HG03558 (cell line): ENCODE measurements around the gene ANKRD33B.

ENCODE experiments used
- ATAC-seq: cut with Tn5 transposase; IDR thresholded peaks from one replicate; pipeline ENCODE4 v1.9.1; 2021; ENCODE audit warnings: moderate number of reproducible peaks; ENCODE audit not compliant: unreplicated experiment; ENCODE audit errors: extremely low read depth

Gene ANKRD33B

DNA sequence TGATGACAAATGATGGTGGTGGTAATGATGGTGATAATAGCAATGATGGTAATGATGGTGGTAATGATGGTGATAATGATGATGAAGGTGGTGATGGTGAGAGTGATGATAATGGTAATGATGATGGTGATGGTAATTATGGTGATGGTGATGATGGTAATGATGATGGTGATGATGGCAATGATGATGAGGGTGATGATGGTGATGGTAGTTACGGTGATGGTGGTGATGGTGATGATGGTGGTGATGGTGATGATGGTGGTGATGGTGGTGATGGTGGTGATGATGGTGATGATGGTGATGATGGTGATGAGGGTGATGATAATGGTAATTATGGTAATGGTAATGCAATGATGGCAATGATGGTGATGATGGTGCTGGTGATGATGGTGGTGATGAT lies 106.1 kb downstream of the ANKRD33B start:
- no peak for ATAC-seq

DNA sequence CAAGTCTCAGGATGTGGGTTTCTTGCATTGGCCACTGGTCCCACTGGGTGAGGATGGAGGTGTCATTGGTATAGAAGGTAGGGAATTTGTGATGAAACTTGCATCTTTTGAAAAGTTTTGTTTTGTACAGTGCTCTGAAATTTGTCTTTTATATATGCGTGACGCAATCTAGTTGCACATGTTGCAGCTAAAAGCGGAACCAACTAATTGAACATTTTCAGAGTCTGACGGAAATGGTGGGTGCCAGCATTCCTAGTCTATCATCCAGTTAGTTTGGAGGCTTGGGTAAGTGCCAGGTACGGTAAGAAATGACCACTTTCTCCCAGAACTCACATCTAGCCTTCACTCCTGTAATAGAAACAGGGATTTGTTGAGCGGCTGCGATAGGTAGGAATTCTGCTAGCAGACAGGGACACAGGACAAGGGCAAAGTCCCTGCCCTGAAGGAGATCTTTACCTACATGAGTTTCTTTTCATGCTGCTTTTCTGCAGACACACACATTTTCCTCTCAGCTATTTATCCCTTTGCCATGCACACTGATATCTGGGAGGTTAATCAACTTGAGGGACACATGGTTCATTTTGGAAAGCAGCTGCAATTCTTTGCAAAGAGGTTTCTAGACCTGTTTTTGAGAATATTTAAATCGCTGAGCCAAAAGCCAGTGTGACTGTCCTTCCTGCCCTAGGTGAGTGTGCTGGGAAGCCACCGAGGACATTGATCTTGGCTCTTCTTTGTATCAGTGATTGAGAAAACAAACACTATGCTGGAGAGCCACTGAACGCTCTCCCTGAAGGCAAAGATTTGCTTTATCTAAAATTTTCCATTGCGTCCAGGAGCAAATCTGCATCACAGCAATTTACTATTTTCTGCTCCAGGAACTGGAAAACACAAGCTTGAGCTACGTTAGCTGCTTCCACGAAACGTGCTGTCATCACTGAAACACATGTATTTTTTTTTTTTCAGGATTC lies 107.5 kb downstream of the ANKRD33B start:
- no peak for ATAC-seq

DNA sequence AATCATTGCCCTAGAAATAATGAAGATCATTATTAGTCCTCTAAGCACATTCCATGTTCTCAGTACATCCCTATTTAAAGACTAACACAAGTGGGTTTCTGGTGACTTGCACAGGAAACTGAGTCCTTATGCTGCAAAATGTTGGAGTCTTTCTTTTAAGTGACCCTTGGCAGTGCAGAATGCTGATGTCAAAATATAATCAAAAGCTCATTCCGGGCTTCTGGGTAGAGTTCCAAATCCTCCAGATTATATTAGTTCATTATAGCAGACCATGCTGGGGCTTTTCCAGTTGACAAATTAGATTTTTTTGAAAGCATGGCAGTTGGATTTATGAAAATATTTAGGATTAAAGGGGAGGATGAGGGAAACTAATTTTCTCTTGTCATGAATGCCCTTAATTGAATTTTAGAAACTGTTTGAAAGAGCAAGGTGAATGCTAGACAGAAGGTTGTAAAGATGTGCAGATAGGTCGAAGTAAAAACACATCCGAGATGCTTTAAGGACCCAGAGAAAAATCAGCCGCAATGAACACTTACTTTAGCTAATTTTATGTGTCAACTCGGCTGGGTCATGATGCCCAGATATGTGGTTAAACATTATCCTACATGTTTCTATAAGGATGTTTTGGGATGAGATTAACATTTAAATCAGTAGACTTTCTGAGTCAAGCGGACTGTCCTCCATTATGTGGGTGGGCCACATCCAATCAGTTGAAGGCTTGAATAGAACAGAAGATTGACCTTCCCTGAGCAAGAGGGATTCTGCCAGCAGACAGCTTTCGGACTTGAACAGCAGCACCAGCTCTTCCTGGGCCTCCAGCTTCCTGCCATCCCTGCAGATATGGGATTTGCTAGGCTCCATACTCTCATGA lies 108.5 kb downstream of the ANKRD33B start:
- no peak for ATAC-seq

DNA sequence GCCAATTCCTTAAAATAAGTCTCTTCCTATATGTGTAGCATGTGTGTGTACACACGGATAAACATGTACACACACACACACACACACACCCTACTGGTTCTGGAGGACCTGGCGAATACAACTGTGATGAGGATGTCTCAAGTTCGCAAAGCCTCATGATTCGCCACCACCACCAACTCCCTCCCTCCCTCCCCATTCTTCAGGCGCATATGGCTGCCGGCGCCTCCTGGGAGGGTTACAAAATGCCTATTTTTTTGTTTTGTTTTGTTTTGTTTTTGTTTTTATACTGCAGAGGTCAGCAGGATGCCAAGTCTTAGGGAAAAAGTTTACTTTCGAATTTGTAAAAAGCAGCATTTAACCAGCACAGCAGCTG lies 109.1 kb downstream of the ANKRD33B start:
- ATAC-seq: no peak

DNA sequence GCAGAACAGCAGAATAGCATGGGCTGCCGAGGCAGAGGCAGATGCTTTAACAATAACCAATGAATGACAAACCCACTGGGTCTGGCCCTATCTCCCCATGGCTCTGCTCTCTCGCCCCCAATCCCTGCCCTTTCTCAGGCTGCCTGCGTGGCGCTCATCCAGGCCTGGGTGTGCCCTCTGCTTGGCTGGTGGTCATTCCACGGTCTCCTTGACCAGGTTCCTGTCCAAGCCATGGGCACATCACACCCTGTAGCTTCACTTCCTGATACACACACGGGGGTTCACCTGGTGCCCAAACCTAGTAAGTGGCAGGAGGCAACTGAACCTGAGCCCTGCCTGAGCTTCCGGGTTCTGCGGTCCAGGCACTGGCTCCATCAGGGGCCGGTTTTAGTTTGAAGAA lies 109.5 kb downstream of the ANKRD33B start:
- ATAC-seq: no peak

DNA sequence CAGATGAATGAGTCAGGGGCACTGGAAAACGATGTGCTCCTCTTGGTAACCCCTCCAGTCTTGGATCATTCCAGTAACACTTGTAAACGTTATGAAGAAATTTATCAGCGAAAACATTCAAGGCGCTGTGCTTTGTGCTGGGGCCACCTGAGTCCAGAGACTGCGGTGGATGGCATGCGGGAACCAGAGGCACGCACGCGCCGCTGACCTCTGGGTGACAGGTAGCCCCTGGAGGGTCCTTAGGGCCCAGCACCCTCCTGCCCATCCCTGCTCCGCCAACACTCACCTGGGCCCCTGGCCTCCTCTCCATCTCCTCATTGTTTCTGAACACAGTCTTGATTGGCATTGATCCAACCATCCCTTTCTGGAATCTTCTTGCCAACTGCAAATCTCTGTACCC lies 110.2 kb downstream of the ANKRD33B start:
- no peak for ATAC-seq

DNA sequence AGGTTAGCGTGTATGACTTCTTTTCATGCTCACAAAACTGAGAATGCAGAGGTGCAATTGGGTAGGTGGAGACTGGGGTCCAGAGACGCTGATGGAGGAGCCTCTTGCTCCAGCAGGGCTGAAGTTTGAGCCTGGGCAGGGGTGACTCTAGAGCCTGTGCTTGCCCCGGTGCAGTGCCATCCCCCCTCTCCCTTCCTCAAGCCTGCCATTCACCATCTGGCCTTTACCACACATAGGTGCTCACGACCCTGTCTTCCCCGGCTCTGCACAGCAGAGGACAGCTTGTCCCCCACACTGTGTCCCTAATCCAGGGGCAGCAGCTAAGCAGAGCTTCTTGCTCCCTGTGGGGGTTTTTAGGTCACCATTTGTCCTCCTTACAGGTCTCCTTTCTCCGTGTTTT lies 110.7 kb downstream of the ANKRD33B start:
- no peak for ATAC-seq

DNA sequence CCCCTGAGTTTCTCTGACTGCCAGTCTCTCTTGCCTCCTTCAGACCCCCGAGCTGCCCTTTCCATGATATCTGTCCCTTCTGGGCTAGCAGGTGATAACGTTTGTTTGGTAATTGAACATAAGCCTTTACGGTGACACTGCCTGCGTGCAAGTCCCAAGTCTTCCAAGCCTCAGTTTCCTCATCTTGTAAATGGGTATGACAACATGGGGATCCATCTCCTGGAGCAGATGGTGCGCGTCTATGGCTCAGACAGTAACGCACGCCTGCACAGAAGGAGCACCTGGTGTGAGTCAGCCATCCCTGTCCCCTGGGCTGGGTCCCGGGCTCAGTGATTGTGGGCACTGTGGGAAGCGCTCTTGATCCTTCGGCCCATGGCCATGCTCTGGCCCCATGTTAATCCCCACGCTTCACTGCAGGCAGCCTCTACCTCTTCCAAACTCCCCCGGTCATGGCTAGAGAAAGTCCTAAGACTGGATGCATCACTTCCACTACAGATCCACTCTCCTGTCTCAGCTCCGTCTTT lies 111.4 kb downstream of the ANKRD33B start:
- ATAC-seq: no peak

DNA sequence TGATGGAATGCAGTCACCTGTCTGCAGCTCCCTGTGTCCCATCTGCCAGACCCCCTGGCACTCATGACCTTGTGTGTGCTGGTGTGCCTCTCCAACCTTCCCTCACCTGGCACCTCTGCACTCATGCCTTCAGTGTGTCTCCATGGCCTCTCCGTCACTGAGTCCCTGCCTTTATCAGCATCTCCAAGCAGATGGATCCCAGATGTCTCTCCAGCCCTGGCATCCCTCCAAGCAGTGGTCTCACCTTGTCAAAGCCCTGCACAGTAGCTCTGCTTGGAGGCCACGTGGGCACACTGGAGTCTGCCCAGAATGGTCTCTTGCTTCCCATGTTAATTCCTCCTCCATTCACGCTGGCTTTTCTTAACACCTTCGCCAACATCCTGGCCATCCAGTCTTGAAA lies 112.4 kb downstream of the ANKRD33B start:
- no peak for ATAC-seq

DNA sequence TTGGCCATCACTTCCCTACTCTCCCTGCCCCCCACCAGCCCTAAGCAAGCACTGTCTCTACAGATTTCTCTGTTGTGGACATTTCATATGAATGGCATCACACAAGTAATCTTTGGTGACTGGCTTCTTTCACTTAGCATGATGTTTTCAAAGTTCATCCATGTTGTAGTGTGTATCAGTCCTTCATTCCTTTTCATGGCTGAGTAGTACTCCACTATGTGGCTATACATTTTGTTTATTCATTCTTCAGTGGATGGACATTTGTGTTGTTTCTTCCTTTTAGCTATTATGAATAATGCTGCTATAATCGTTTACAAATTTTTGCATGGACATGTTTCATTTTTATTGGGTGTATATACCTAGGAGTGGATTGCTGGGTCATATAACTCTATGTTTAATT lies 113.1 kb downstream of the ANKRD33B start:
- ATAC-seq: no peak

DNA sequence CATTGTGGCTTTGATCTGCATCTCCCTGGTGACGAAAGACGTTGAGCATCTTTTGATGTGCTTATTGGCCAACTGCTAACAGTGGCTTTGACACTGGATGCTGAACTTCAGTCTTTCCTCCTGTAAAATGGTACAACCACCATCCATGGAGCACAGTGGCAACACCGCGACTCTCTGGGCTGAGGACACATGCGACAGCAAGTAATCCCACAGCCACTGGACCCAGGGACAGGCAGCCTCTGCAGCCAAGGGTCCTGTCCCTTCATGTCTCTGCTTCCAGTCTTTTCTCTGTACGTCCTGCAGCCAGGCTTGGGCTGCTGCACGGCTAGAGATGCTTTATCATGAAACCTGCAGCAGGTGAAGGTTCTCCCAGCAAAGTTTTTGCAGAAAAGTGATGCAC lies 113.7 kb downstream of the ANKRD33B start:
- ATAC-seq: no peak

DNA sequence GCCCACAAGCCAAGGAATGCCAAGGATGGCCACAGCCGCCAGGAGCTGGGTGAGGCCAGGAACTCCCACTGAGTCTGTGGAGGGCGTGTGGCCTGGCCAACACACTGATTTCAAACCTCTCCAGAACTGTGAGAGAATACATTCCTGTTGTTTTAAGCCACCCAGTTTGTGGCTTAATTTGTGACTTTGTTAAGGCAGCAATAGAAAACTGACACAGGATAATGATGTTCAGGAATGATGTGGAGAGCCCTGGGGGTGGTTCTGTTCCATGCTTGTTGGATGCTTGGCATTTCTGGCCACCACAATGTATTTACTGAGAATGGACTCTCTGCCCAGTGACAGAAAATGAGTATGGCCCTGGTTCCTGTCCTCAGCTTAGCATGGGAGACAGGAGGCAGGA lies 114.4 kb downstream of the ANKRD33B start:
- ATAC-seq: no peak

DNA sequence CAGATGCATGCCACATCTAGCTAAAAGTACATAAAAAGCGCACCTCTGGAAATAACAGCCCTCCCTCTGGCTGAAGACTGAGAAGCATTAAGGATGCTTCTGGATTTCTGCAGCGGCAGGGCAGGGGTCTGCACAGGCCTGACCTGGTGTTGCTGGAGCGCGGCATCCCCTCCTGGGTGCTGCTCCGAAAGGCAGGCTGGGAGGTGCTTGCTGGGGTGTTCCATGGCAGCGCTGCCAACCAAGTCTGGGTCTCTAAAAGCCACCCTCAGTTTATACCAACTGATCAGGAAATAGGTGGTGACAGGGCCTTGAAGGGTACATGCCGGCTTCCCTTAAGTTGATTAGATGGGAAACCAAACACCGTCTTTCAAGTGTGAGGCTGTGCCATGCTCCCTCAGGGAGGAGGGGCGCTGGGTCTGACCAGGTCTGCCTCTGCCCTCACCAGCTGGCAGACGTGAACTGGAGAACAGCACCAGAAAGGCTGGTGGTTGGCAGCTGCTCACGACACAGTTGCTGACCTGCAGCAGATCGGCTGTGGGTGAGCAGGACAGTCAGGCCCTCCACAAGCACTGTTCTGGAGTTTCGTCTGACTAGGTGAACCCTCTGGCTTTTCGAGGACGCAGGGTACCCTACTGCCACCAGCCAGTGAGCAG lies 115.6 kb downstream of the ANKRD33B start:
- ATAC-seq: no peak

DNA sequence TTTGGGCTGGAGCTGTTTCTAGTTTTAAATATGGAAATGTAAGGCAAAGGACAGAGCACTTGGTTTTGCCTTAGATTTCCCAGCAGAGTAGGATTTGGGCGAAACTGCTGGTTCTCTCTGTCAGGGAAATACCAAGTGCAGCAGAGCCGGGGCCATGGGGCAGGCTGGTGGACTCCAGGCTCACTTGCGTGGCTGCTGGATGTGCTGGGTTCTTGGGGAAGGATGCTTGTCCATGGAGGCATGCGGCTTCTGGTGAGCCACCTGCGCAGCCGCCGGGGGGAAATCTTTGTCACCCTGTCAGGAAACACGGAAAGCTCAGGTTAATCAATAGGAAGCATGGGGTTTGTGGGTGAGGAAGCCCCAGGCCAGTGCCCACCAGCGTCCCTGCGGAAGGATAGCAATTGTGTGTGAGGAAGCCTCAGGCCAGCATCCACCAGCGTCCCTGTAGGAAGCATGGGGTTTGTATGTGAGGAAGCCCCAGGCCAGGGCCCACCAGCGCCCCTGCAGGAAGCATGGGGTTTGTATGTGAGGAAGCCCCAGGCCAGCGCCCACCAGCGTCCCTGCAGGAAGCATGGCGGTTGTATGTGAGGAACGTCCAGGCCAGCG lies 117.1 kb downstream of the ANKRD33B start:
- no peak for ATAC-seq

DNA sequence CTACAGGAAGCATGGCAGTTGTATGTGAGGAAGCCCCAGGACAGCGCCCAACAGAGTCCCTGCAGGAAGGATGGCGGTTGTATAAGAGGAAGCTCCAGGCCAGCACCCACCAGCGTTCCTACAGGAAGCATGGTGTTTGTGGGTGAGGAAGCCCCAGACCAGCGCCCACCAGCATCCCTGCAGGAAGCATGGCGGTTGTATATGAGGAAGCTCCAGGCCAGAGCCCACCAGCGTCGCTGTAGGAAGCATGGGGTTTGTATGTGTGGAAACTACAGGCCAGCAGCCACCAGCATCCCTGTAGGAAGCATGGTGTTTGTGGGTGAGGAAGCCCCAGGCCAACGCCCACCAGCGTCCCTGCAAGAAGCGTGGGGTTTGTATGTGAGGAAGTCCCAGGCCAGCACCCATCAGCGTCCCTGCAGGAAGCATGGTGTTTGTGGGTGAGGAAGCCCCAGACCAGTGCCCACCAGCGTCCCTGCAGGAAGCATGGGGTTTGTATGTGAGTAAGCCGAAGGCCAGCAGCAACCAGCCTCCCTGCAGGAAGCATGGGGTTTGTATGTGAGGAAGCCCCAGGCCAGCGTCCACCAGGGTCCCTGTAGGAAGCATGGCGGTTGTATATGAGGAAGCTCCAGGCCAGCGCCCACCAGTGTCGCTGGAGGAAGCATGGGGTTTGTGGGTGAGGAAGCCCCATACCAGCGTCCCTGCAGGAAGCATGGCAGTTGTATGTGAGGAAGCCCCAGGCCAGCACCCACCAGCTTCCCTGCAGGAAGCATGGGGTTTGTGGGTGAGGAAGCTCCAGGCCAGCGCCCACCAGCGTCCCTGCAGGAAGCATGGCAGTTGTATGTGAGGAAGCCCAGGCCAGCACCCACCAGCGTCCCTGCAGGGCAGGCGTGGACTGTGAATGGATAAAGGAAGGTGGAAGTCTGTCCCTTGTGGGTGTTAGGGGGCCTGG lies 118.1 kb downstream of the ANKRD33B start:
- no peak for ATAC-seq

DNA sequence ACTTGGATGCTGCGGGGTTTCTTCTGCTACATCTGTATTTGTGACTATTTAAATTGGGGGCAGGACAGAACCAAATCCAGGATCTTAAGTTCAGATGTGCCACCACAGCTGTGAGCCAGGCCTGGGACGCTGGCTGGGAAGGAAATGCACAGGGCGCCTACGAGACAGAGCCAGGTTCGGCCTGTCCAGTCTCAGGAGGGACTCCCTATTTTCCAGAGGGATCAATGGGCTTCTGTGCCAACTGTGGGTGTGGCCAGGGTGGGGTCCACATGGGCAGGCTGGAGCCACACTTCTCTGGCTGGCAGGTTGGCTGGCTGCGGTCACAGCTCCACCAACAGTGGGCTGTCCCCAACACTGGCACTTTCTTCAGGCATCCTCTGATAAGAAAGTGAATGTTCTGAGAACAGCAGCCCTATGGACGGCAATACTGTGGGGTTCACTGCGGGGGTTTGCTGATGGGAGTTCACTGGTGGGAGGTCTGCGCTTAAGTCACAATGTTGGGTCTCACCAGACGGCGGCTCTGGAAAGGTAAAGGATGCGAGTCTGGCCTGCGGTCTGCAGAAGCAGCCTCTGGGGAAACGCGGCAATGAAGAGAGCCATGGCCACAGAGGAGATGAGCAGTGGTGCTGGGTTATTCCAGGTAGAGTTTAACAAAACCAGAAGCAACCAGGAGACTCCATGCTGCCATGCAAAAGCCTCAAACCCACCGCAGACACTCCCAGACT lies 119.1 kb downstream of the ANKRD33B start:
- no peak for ATAC-seq

DNA sequence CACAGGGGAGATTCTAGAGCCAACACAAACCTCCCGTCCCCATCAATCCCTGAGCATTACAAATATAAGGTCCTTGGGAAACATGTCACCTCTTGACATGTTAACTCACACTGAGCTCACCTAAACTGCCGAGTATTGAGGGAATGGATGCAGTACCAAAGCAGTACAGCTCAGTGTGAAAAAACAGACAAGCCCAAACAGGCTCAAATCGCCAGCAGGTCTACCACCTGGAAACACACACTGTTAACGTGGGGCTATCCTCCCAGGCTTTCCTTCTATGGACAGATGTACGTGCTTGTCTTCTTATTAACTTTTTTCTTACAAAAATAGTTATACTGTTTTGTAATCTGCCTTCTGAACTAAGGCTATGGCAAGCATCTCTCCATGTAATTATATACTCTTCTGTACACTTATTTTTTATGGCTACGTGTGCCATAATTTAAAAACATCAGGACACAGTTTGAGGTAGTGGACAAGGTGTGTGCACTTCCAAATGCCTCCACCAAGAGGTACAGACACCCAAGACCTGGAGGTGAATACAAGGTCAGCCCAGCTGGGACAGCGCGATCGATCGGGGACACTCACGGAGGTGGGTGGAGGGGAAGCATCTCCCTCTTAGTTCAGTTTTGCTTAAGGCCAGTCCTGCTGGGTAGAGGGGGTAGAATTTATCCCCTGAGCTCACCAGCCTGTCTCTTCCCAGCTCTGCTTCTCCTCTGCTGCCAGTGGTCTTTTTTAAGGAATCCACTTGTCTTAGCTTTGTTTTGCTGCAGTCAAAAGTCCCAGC lies 120.6 kb downstream of the ANKRD33B start:
- ATAC-seq: peak; percentile 19

DNA sequence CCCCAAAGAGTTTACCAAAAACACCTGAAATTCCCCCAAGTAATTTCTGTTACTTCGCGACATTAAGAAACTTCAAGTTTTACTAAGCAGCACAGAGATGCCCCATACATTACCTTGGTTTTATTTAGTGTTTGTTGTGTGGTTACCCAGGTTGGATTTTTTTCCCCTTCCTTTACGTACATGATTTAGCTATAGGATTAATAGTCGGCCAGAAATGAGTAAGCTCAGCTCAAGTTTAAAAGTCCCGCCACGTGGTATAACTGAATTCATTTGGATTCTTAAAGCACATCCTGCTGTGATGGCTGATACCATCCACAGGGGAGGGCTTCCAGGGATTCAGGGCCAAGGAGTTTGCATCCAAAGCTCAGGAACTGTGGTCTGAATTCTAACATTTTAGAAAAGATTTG lies 121.2 kb downstream of the ANKRD33B start:
- peak; percentile 83 for ATAC-seq
